NCI-H446 (cell line): Measurements from ENCODE around the gene NFIA.
"Not testable (repeated sequence)": the region's sequence is repeated elsewhere in the genome, so short reads cannot be mapped to it uniquely, and the experiment has no call there.

ENCODE experiments used
- DNase-seq, 2 experiments: peaks; one replicate each; lab custom pipeline; 2025; lab: John Stamatoyannopoulos, UW

The NFIA gene

GRCh38 chr1:61273167-61273705, 190.9 kb downstream of the NFIA start:
- DNase-seq = no peak

GRCh38 chr1:61273861-61274260, 191.5 kb downstream of the NFIA start:
- no peak for DNase-seq

- no peak for DNase-seq
These were observed 192.6 kb downstream of the NFIA start for GRCh38 chr1:61274939-61275338.

GRCh38 chr1:61276246-61276645, 193.9 kb downstream of the NFIA start:
- no peak for DNase-seq

GRCh38 chr1:61277121-61277690, 194.8 kb downstream of the NFIA start:
- no peak for DNase-seq

GRCh38 chr1:61278503-61278902, 196.1 kb downstream of the NFIA start:
- DNase-seq = not testable (repeated sequence)

- DNase-seq = no peak
These were observed 196.6 kb downstream of the NFIA start for GRCh38 chr1:61278966-61279365.

GRCh38 chr1:61279570-61279969, 197.2 kb downstream of the NFIA start:
- DNase-seq = peak; percentile 39 to 77

- no peak for DNase-seq
These were observed 198.1 kb downstream of the NFIA start for GRCh38 chr1:61280452-61280851.

- DNase-seq = no peak
These were observed 200.0 kb downstream of the NFIA start for GRCh38 chr1:61282387-61282786.

- DNase-seq = no peak
These were observed 202.0 kb downstream of the NFIA start for GRCh38 chr1:61284248-61284854.

- no peak for DNase-seq
These were observed 202.6 kb downstream of the NFIA start for GRCh38 chr1:61284936-61285335.

- no peak for DNase-seq
These were observed 203.1 kb downstream of the NFIA start for GRCh38 chr1:61285371-61285885.

- no peak for DNase-seq
These were observed 204.7 kb downstream of the NFIA start for GRCh38 chr1:61287014-61287413.

GRCh38 chr1:61287734-61288133, 205.4 kb downstream of the NFIA start:
- no peak for DNase-seq

- DNase-seq = no peak
These were observed 207.1 kb downstream of the NFIA start for GRCh38 chr1:61289232-61290098.

- DNase-seq = no peak
These were observed 208.2 kb downstream of the NFIA start for GRCh38 chr1:61290525-61290924.

GRCh38 chr1:61293197-61293596, 210.8 kb downstream of the NFIA start:
- DNase-seq = no peak

- no peak for DNase-seq
These were observed 211.7 kb downstream of the NFIA start for GRCh38 chr1:61293986-61294504.

- no peak for DNase-seq
These were observed 212.6 kb downstream of the NFIA start for GRCh38 chr1:61294930-61295329.

- DNase-seq = no peak
These were observed 213.6 kb downstream of the NFIA start for GRCh38 chr1:61295818-61296537.

- no peak for DNase-seq
These were observed 215.5 kb downstream of the NFIA start for GRCh38 chr1:61297887-61298286.
